RWPE2 (cell line): ENCODE data around the gene BTD.

Source experiments
- ATAC-seq: fragments of 200-7000 bp; cut with Tn5 transposase; 3 replicates; pipeline ENCODE4 v1.9.1; 2021; ENCODE audit warnings: low read depth
- DNase-seq: peaks from one replicate; pipeline ENCODE4 v3.0.0-alpha.2; 2020; ENCODE audit warnings: low spot score
- H3K27ac ChIP-seq: fragments of 450-650 bp; 2 replicates; pipeline ENCODE4 v1.5.1; 2017; ENCODE audit warnings: mild to moderate bottlenecking; ENCODE audit not compliant: poor library complexity, severe bottlenecking
- H3K27me3 ChIP-seq: fragments of 250-450 bp; sonication (Bioruptor Pico); 2 replicates; pipeline ENCODE4 v1.5.1; 2021; ENCODE audit warnings: mild to moderate bottlenecking, moderate library complexity; ENCODE audit not compliant: insufficient read depth, poor library complexity, severe bottlenecking
- H3K36me3 ChIP-seq: fragments of 250-450 bp; sonication (Bioruptor Pico); 2 replicates; pipeline ENCODE4 v1.5.1; 2020; ENCODE audit warnings: low read depth, mild to moderate bottlenecking, moderate library complexity
- H3K4me1 ChIP-seq: fragments of 250-450 bp; sonication (Bioruptor Pico); 2 replicates; pipeline ENCODE4 v1.5.1; 2021; ENCODE audit warnings: mild to moderate bottlenecking, moderate library complexity; ENCODE audit not compliant: insufficient read depth, poor library complexity, severe bottlenecking
- H3K4me3 ChIP-seq: fragments of 250-450 bp; sonication (Bioruptor Pico); 2 replicates; pipeline ENCODE4 v1.5.1; 2021; ENCODE audit warnings: mild to moderate bottlenecking, moderate library complexity; ENCODE audit not compliant: severe bottlenecking
- H3K9me3 ChIP-seq: fragments of 250-450 bp; sonication (Bioruptor Pico); 2 replicates; pipeline ENCODE4 v1.5.1; 2021; ENCODE audit warnings: mild to moderate bottlenecking, moderate library complexity; ENCODE audit not compliant: severe bottlenecking
- TF ChIP-seq, protein P1 (sequence below): fragments of 450-650 bp; IDR thresholded peaks from one replicate; pipeline ENCODE4 v1.5.1; 2017; ENCODE audit warnings: mild to moderate bottlenecking, moderate library complexity; ENCODE audit not compliant: poor library complexity, severe bottlenecking

BTD gene

DNA sequence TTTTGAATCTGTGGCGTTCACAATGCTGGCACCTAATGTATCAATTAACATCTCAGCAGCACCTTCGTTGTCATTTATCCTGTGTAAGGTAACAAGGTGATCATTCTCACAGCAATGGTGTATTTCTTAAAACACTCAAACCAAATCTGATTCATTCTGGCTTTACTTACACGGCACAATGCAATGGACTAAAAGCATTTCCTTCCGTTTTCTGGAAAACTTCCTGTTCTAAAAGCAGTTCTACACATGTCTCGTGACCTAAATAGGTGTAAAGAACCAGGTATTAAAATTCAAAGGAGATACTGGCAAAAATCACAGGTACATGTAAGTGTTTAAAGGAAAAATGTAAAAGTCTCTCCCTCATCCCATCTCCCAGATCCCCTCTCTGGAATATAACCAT, 77.8 kb downstream of the BTD start:
- DNase-seq (no peak), ATAC-seq (no peak)
- TF ChIP-seq, protein P1, sequence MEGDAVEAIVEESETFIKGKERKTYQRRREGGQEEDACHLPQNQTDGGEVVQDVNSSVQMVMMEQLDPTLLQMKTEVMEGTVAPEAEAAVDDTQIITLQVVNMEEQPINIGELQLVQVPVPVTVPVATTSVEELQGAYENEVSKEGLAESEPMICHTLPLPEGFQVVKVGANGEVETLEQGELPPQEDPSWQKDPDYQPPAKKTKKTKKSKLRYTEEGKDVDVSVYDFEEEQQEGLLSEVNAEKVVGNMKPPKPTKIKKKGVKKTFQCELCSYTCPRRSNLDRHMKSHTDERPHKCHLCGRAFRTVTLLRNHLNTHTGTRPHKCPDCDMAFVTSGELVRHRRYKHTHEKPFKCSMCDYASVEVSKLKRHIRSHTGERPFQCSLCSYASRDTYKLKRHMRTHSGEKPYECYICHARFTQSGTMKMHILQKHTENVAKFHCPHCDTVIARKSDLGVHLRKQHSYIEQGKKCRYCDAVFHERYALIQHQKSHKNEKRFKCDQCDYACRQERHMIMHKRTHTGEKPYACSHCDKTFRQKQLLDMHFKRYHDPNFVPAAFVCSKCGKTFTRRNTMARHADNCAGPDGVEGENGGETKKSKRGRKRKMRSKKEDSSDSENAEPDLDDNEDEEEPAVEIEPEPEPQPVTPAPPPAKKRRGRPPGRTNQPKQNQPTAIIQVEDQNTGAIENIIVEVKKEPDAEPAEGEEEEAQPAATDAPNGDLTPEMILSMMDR, result no peak
- H3K9me3 ChIP-seq, result no peaks in the 10 kb centered on the region
- H3K27me3 ChIP-seq, result no peaks in the 10 kb centered on the region
- H3K27ac ChIP-seq, result no peak overlapping the region
- no peak overlapping the region for H3K4me3 ChIP-seq
- H3K4me1 ChIP-seq, result no peaks in the 10 kb centered on the region
- peaks cover 81% of the 10 kb centered on the region for H3K36me3 ChIP-seq

- Histone ChIP-seq H3K4me1 (no peaks in the 10 kb centered on the region), H3K9me3 (no peaks in the 10 kb centered on the region), H3K27me3 (no peaks in the 10 kb centered on the region), H3K27ac (no peak overlapping the region), H3K36me3 (peaks cover 82% of the 10 kb centered on the region), H3K4me3 (no peak overlapping the region)
- ATAC-seq, result no peak
- DNase-seq, result no peak
- TF ChIP-seq, protein P1, result no peak
Measured at GRCh38 chr3:15681668-15682067, 80.1 kb downstream of the BTD start.

DNA sequence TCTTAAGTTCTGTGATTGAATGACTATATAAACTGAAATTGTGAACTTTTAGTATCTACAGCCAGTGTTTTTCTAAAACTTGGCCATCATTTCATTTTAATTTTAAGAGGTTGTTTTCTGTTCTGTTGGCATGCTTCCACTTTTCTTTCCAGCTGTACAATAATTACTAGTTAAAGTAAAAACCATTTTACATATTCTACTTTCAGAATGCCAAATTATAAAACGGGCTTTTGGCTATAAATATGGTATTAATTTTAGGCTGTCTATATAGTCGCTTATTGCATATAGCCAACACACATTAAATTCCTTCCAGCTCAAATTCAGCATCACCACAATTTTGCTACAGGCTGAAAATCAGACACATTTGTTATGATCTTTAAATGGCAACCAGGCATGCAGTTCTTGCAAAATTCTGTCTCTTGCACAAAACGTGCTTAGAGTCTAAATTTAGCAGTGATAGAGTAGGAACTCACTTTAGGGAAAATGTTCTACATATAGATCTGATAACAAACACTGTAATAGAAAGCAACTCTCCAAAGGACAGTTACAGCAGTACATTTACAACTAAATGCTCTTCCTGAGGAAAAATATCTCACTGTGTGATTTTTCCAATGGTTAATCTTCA, 81.1 kb downstream of the BTD start:
- Histone ChIP-seq H3K27me3 (no peaks in the 10 kb centered on the region), H3K9me3 (no peaks in the 10 kb centered on the region), H3K4me1 (no peaks in the 10 kb centered on the region), H3K27ac (no peak overlapping the region), H3K36me3 (peaks cover 79% of the 10 kb centered on the region), H3K4me3 (no peak overlapping the region)
- no peak for DNase-seq
- TF ChIP-seq, protein P1, result no peak
- no peak for ATAC-seq

- Histone ChIP-seq H3K27ac (no peak overlapping the region), H3K27me3 (no peaks in the 10 kb centered on the region), H3K36me3 (peaks cover 78% of the 10 kb centered on the region), H3K4me1 (no peaks in the 10 kb centered on the region), H3K4me3 (no peak overlapping the region), H3K9me3 (no peaks in the 10 kb centered on the region)
- TF ChIP-seq, protein P1, result no peak
- DNase-seq (no peak), ATAC-seq (no peak)
Measured at GRCh38 chr3:15683253-15683652, 81.7 kb downstream of the BTD start.

DNA sequence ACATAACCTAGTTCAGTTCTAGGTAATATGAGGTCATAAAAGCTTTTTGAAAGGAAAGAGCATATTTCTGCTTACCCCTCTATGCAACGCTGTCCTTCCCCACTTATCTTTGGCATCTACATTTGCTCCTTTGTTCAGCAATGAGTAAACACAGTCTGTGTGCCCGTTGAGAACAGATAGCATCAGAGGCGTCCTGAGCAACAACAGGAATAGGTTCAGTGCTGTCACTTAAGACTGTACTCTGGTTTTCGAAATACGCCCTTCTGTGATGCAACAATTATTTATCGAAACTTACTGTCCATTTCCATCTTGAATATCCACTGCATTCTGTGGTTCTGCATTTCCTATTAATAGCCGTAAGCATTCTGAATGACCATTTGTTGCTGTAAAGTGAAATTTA, 84.4 kb downstream of the BTD start:
- ATAC-seq (no peak), DNase-seq (no peak)
- Histone ChIP-seq H3K9me3 (no peaks in the 10 kb centered on the region), H3K27me3 (no peaks in the 10 kb centered on the region), H3K4me1 (no peaks in the 10 kb centered on the region), H3K36me3 (peaks cover 83% of the 10 kb centered on the region), H3K4me3 (no peak overlapping the region), H3K27ac (no peak overlapping the region)
- TF ChIP-seq, protein P1, result no peak
